ENCODE data around the gene FITM1.

The FITM1 gene

GRCh38 chr14:24139272-24139934 is 8.9 kb downstream of the FITM1 start:
- no peak for DNase-seq (ENCODE audit: low read depth)

DNA sequence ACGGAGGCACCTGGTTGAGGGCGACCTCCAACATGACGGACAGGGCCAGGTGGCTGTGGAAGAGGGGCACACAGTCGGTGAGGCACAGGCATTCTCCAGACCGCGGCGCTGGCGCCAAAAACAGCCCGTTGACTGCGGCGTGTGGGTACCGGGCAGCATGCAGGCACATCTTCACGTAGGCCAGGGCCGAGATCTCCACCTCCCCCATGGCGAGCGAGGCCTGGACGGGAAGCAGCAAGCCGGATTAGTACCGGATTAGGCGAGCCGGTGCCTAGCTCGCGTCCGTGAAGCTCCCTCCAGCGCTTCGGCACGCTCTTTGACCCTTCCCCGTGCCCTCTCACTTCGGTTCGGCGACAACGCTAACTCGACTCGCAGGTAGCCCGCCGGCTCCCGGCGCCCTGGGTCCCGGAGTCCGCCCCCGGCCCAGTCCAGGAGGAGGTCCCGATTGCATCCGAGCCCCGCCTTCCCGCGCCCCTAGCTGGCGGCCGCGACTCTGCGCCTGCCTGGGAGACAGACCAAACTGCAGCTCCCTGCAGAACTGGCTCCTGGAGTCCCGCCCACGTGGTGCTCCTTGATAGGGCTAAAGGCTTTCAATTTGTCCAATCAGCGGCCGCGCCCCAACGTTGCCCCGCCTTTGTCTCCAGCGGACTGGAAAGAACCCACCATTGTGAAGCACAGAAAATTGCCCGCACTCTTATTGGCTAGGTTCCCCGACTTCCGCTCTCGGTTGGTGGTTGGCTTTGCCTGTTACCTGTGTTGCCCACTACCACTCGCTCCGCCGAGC is 10.8 kb downstream of the FITM1 start, which contains the start of gene EMC9:
EMC9 (minus strand) TSS at position 495 of the 784 bp plus-strand sequence; CDS start at position 208, 287 bp downstream.
- peak; percentile 93 for DNase-seq (ENCODE audit: low read depth)

DNA sequence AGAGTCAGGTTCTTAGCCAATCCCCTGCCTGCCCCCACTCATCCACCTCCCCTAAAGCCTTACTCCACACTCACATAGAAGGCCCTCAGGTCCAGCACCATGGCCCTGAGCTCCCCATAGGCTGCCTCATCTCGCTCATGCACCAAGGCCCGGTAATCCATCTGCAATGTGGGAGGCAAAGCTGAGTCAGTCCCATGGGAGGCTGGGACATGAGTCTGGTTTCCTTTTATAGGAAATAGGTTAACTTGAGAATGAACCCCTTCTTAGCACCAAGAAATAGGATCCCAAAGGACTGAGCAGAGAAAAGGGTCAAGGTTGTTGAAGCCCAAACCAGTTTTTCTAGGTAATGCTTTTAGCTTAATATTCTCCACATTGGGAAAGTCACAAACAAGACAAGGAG is 13.1 kb downstream of the FITM1 start:
- DNase-seq (ENCODE audit: low read depth), result no peak

DNA sequence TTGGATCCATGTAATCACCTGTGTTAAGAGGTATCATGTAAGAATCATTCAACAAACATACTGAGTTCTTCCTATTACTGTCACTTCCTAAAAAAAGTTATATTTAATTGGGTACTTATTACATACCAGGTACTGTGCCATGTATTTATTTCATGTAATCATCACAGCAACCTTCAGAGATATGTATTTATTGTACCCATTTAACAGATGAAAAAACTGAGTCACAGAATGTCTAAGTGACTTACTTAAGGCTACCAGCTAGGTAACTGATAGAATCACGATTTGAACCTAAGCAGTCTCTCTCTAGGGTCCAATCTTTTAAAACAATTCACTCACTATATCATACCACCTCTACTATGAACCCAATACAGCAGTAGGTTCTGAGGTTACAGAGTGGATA is 14.0 kb downstream of the FITM1 start:
- no peak for DNase-seq (ENCODE audit: low read depth)

GRCh38 chr14:24145219-24145618 is 14.8 kb downstream of the FITM1 start:
- no peak for DNase-seq (ENCODE audit: low read depth)

DNA sequence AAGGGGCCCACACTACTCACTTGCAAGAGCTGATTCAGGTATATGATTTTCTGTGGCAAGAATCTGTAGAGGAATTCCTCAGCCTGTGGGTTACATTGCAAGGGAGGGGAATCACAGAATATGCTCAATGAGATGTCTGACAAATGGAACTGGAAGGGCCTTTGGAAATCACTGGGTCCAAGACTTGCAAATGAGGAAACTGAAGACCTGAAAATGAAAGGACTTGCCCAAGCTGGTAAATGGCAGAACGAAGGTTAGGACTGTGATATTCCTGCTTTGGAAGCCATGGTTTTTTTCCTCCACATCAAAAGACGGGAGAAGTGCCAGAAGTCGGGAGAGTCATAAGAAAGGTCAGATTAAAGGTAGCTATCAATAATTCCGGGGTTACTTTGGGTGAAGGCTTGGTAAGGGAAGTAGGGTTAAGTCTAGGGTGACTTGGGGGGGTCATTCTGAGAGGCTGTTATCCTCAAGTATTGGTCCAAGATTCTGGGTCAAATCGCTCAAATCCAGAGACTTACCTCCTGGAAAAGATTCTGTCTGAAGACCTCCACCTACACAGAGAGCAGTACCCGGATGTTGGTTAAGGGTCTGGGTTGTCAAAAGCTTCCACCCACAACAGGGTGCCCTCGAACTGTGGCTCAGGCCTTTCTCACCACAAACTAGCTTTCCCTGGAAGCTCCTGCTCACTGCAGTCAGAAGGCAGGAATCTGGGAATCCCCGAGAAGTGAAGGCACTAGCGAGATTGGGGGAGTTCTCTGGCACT is 15.4 kb downstream of the FITM1 start:
- DNase-seq (ENCODE audit: low read depth), result no peak

DNA sequence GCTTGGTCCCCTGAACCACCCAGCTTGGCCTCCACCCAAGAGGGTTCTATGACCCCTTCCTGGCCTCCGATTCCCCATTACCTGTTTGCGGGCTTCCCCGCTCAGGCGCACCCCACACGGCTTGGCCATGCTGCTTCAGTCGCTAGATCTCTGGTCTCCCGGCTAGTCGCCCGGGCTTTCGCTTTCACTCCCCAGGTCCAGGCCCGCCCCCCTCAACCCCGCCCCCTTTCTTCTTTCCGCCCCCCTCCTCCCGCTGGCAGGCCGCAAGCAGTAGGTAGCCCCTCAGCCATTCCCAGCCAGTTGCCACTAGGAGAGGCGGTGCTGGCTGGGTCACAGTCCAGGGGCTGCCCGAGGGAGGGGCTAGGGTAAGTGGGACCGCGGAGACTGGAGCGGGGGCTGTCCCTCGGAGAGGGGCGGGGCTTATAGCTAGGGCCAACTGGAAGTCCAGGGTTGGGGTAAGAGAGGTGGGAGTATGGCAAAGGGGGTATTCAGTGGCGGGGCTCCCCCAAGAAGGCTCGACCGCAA is 16.1 kb downstream of the FITM1 start, which contains the start of gene PSME2:
PSME2 (minus strand) TSS at position 158 of the 525 bp plus-strand sequence; CDS start at position 129, 29 bp downstream.
- DNase-seq (ENCODE audit: low read depth), result peak; percentile 73

DNA sequence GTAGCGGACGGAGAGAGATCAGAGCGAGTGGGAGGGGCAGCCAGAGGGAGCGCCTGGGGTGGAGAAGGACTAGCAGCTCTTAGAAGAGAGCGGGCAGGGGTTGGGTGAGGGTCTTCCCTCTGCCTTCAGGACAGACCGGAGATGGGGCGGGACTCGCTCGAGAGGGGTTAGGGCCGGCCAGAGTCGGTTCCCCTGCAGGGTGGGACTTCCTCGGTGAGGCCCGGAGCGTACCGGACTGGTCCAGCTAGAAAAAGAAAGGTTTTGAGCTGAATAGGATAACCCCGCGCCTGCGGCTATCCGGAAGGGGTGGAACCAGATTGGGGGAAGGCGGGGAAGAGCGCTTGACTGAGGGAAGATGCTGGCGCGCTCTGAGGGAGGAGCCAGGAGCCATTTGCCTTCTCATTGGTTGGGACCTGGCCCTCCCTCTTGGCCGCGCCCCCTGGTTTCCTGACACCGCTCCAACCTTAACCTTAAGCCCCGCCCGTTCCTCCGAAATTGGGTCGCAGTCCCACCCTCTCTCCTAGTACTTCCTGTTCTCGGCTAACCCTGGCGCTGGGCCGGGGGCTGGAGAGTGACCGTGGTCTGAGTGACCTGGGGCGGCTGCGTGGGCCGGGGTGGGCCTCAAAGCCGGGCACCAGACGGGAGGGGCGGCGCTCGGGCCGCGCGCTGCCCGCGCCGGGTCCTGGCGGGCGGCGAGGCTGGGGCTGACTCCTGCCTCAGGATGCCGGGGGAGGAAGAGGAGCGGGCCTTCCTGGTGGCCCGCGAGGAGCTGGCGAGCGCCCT is 16.7 kb downstream of the FITM1 start, which contains the start of gene RNF31:
RNF31 (plus strand) TSS at position 521 of the 783 bp plus-strand sequence; CDS start at position 722, 201 bp downstream.
- DNase-seq (ENCODE audit: low read depth), result peak; percentile 90

GRCh38 chr14:24147761-24148428 is 17.4 kb downstream of the FITM1 start:
- DNase-seq (ENCODE audit: low read depth), result no peak

DNA sequence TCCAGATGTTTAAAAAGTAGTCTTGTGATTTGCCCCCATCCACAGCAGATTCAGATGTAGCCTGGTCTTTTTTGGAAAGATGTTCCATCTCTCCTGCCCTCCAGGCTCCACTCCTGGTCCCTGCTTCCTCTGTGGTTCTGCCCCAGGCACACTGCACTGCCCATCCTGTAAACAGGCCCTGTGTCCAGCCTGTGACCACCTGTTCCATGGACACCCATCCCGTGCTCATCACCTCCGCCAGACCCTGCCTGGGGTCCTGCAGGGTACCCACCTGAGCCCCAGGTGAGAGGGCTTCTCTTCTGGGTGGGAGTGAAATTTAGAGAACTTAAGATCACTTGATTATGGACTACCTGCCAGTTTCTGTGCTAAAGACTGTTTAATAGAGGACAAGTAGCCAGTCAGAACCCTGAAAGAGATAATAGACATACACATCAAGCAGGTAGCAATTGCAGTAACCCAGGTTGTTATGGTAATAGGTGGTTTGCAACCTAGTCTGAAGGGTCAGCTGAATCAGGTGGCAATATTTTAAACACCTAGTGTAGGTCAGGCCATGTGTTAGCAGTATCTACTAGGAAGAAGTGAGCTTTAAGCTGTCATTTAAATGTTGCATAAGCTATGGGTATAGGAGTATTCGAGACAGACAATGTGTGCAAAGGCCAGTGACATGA is 19.0 kb downstream of the FITM1 start:
- no peak for DNase-seq (ENCODE audit: low read depth)

- DNase-seq (ENCODE audit: low read depth), result no peak
These were observed 19.6 kb downstream of the FITM1 start for GRCh38 chr14:24150061-24150460.

- no peak for DNase-seq (ENCODE audit: low read depth)
These were observed 20.1 kb downstream of the FITM1 start for GRCh38 chr14:24150567-24150966.

DNA sequence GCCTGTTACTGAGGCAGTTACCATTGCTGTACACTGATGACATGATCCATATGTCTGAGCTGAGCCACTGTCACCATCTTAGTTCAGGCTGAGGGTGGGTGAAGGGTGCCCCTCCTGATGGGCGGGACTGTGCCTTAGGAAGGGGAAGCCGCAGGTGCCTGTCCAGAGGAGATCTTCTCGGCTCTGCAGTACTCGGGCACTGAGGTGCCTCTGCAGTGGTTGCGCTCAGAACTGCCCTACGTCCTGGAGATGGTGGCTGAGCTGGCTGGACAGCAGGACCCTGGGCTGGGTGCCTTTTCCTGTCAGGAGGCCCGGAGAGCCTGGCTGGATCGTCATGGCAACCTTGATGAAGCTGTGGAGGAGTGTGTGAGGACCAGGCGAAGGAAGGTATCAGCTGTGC is 20.5 kb downstream of the FITM1 start:
- no peak for DNase-seq (ENCODE audit: low read depth)

DNA sequence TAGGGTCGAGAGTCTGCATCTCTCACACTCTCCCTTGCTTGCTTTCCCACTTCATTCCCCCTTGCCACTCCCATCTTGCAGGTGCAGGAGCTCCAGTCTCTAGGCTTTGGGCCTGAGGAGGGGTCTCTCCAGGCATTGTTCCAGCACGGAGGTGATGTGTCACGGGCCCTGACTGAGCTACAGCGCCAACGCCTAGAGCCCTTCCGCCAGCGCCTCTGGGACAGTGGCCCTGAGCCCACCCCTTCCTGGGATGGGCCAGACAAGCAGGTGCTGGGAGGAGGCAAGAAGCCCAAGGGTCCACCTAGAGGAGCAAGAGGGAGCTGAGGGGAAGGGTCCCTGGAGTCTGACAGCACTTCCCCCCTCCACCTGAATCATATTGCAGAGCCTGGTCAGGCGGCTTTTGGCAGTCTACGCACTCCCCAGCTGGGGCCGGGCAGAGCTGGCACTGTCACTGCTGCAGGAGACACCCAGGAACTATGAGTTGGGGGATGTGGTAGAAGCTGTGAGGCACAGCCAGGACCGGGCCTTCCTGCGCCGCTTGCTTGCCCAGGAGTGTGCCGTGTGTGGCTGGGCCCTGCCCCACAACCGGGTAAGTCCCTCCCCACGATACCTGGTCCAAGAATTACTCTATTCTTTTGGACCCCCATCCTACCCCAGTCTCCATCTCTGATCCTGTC is 21.1 kb downstream of the FITM1 start:
- no peak for DNase-seq (ENCODE audit: low read depth)

DNA sequence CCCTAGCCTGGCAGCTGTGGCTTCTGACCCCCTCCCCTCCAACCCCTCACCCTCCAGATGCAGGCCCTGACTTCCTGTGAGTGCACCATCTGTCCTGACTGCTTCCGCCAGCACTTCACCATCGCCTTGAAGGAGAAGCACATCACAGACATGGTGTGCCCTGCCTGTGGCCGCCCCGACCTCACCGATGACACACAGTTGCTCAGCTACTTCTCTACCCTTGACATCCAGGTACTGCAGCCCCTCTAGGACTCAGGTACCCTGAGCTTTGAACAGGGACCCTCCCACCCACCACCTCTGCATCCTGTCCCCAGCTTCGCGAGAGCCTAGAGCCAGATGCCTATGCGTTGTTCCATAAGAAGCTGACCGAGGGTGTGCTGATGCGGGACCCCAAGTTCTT is 24.6 kb downstream of the FITM1 start:
- no peak for DNase-seq (ENCODE audit: low read depth)

DNA sequence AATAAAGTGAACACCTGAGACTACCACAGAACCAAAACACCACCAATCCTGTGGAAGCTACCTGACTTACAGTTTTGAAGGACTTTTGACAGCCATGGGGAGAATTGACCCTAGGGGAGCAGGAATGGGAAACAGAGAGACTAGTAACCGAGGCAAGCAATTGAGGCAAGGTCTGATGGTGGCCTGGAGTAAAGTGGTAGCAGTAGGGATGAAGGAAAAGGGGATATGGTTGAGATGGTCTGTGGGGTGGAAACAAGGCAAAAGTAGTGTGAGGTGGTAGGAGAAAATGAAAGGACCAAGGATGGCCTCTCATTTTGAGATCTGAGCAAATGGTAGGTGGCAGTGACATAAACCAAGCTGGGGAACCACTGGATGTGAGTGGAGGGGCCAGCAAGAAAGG is 26.4 kb downstream of the FITM1 start:
- DNase-seq (ENCODE audit: low read depth), result no peak

DNA sequence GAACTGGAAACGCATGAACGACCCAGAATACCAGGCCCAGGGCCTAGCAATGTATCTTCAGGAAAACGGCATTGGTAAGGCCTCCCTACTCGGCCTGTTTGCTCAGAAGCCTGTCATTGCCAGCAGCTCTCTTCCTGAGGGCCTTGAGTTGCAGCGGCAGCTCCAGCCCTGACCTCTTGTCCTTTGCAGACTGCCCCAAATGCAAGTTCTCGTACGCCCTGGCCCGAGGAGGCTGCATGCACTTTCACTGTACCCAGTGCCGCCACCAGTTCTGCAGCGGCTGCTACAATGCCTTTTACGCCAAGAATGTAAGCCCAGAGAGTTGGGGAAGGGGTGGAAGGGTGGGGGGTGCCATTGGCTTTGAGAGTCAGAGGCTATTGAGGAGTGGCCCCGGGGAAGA is 26.9 kb downstream of the FITM1 start:
- DNase-seq (ENCODE audit: low read depth), result no peak

DNA sequence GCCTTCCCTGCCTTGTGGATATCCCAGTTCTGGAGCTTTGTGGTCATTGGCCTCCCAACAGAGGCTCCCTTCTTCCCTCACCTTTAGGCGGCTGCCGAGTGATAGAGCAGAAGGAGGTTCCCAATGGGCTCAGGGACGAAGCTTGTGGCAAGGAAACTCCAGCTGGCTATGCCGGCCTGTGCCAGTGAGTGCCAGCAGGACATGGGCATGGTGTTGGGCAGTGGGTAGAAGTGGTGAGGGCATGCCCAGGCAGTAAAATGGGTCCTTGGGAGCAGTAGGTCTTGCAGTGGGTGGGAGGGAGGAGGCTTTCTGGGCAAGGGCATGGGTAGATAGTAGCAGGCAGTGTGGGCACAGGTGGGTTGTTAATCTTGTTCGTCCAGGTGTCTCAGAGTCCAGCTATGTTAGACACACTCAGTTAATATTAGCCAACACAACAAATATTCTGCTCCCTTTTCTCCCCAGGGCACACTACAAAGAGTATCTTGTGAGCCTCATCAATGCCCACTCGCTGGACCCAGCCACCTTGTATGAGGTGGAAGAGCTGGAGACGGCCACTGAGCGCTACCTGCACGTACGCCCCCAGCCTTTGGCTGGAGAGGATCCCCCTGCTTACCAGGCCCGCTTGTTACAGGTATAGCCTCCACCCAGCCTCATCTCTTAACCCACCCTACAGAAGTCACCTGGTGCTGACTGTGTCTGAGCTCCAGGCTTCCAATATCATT is 29.5 kb downstream of the FITM1 start:
- DNase-seq (ENCODE audit: low read depth), result no peak

GRCh38 chr14:24160499-24160849 is 30.0 kb downstream of the FITM1 start:
- no peak for DNase-seq (ENCODE audit: low read depth)
